ENCODE data around the gene VGLL4.
"Not testable (repeated sequence)": the region's sequence is repeated elsewhere in the genome, so short reads cannot be mapped to it uniquely, and the experiment has no call there.

VGLL4 gene

DNA sequence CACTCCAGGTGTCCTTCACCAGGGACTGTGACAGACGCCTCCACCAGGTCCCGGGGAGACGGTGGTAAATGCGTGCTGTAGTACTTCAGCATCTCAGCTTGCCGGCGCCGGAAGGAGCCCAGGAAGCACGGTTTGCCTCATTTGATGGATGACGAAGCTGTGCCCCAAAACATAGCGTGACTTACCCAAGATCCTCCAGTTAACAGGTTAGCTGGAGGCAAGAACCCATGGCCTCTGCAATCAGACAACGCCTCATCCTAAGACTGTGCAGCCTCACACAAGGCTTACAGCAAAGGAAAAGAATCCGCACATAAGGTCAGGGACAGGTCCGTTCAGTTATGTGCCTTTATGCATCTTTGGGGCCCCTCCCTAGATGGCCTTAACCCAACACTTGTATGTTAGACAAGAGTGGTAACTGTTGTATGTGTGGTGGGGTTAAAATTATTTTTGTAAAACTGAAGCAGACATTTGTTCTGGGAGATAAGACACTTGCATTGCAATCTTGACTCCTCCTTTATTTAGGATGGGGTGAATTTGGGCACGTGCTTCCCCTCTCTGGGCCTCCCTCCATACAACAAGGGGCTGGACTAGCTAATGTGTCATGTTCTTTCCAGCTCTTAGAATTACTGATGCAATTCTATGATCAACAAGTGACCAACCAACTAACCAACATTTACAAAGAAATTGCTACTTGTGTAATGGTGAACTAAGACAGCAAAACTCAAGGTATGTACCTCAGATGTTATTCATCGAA is 39.4 kb downstream of the VGLL4 start:
- DNase-seq = no peak

DNA sequence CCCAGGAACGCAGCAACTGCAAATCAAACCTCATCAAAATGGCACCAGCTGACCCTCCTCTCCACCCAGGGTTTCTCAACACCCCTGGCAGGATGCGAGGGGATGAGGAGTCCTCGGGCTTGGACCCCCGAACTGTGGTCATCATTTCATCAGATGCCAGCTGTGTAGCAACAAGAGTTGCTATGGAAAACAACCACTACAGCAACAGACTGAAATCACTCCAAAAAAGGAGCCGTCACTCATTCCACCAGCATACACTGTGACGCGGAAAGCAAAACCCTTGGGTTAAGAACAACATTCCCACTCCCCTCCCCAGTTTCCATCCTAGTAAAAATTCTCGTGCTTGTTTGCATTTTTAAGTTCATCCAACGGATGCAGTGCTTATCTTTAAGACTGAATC is 40.1 kb downstream of the VGLL4 start:
- DNase-seq = no peak

DNA sequence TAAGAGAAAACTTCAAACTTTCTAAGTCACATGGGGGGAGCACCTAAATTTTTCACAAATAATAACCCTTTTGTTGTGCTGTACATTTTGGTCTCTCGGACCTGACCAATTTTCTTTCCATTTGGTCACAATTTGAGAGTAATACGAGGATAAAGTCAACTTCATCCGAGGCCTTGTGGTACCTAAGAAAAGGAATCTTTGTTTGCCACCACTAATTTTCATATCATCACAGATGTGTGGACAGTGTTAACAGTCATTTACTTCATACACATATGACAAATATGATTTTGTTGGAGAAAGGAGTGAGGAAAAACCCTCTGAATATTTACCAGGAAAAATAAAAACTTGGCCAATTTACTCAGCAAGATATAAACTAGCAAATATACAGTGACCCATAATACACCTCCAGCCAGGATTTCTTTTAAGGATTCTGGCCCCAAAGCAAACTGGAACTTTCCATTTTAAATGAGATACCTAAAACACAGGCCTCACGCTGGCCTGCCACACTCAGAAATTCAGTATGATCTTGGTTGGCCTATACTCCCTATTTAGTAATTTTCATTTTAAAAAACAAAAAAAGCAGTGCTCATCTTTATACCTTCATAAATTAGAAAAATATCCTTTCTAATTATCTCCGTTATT is 40.7 kb downstream of the VGLL4 start:
- no peak for DNase-seq

- DNase-seq = no peak
Measured at GRCh38 chr3:11602239-11602840, 41.4 kb downstream of the VGLL4 start.

GRCh38 chr3:11601446-11602238 is 42.1 kb downstream of the VGLL4 start:
- no peak for DNase-seq

GRCh38 chr3:11600501-11601282 is 43.0 kb downstream of the VGLL4 start:
- DNase-seq = no peak

GRCh38 chr3:11596387-11596786 is 47.3 kb downstream of the VGLL4 start:
- no peak for DNase-seq

GRCh38 chr3:11595024-11595423 is 48.7 kb downstream of the VGLL4 start:
- not testable (repeated sequence) for DNase-seq

GRCh38 chr3:11593318-11594034 is 50.2 kb downstream of the VGLL4 start:
- DNase-seq = no peak

DNA sequence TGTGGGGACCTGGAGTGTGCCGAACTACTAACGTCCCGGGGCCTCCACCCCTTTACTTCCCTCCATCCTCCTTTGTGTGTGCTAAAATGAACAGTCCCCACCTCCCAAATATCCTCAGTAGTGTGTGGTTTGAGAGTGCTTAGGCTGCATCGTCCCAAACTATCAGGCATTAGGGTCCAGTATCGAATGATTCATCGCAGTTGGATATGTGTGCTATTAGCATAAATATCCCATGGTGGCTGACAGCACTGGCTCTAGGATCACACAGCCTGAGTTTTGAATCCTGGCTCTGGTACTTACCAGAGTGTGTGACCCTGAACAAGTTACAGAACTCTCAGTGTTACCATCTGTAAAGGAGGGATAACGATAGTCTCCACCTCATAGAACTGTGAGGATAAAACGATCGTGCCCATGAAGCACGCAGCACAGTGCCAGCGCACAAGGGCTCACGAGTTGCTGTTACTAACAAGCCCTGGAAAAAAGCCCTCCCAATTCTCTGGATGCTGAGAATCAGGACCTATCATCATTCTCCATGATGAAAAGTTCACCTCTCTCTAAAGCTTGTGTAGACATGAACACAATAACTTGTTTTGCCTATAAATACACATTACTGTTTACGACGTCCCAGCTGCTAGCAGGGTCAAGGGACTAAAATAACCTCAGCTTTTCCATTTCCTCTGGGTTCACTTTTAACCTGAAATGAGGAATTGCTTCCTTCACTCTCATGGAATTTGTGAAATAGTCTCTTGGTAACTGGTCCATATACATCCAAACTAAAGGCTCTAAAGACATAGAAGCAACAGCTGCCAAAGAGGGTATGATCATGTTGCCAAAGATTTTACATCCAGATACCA is 51.0 kb downstream of the VGLL4 start:
- no peak for DNase-seq

- DNase-seq = no peak
Measured at GRCh38 chr3:11591391-11592282, 52.1 kb downstream of the VGLL4 start.

DNA sequence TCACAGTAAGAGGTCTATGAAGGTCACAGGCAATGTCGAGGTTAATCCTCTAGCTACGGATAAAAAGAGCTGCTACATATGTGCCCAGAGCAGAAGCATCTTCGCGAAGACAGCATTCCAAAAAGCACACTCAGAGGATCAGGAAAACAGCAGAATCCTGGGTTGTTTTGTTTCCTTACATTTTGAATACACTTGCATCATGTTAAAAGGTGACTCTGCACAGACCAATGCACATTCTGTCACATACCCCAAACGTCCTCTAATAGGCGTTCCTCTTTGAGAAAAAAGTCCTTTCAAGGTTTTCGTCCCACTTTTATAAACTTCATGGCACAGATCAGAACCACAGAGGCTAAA is 52.7 kb downstream of the VGLL4 start:
- DNase-seq = no peak

GRCh38 chr3:11589706-11590105 is 54.0 kb downstream of the VGLL4 start:
- DNase-seq = no peak

- no peak for DNase-seq
Measured at GRCh38 chr3:11588755-11589154, 55.0 kb downstream of the VGLL4 start.

DNA sequence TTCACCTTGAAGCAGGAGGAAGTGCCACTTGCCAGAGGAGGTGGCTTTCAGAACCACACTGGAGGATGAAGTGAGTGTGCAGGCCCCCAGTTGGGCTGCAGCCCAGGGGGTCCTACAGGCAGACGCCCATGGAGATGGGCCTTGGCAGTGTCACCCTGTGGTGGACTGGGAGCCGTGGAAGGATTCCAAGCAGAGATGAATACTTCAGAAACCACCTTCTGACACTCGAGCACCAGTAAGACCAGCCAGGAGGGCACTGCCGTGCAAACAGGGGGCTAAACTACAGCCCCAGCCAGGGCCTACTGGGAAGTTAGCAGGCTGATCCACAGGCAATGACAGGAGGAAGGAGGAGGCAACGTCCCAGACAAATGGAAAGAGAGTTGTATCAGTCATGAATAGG is 55.4 kb downstream of the VGLL4 start:
- DNase-seq = no peak

- no peak for DNase-seq
Measured at GRCh38 chr3:11587766-11588165, 55.9 kb downstream of the VGLL4 start.

- no peak for DNase-seq
Measured at GRCh38 chr3:11584570-11584969, 59.1 kb downstream of the VGLL4 start.

GRCh38 chr3:11583638-11584046 is 60.1 kb downstream of the VGLL4 start:
- DNase-seq = no peak

GRCh38 chr3:11583235-11583634 is 60.5 kb downstream of the VGLL4 start:
- no peak for DNase-seq

All from NCI-H1694 treated with DMSO at 0.1 percent for 48 hours (cell line).